ENCODE data around the gene ATMIN.
A peak's percentile ranks its signal among the peaks of the same experiment; 100 is the strongest.

ATMIN gene

DNA sequence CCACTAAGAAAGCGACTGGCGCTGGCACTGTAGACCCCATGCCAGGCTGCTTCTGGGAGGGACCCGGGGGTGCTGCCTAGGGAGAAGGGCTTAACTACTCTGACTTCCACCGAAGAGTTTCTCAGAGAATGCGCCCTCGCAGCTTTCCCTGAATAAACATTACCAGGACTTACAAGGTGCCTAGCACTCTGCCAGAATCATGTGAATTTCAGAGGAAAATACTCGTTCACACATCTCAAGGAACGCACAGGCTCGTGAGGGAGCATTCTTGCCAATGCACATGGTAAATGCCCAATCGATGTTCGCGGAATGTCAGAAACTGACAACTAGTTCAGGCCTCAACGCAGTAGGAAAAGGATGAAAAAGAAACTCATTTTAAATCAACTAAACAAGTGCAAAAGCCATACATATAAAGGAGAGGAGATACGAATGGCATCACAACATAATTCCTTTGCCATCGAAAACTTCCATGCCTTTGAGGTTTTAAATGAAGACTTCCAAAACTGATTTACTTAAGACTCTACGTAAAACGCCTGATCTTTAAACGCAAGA is 30.0 kb upstream of the ATMIN start:
- DNase-seq (ENCODE audit: low spot score): no peak

DNA sequence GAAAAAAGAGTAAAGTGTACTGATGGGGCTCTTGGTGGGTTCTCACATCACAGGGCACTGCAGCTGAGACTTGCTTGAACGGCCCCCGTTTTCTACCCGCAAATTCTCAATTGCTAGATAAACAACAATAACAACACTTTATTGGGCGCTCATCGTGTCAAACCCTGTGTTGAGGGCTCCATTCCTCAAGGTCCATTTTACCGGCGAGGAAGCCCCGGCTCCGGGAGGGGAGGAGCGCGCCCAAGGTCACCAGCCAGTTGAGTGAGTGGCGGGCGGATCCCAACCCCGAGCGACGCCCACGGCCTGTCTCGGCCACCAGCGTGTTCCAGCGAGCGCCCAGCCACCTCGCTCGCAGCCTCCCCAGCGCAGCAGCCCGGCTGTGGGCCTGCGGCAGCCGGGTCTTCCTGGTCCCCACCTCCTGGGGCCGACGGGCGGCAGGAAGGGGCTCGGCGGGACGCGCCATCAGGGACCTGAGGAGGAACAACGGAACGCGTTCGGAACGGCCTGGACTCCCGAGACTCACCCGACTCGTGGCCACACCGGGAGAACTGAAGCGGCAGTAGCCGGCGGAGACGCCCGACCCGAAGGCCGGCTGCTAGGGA is 29.3 kb upstream of the ATMIN start:
- no peak for DNase-seq (ENCODE audit: low spot score)

DNA sequence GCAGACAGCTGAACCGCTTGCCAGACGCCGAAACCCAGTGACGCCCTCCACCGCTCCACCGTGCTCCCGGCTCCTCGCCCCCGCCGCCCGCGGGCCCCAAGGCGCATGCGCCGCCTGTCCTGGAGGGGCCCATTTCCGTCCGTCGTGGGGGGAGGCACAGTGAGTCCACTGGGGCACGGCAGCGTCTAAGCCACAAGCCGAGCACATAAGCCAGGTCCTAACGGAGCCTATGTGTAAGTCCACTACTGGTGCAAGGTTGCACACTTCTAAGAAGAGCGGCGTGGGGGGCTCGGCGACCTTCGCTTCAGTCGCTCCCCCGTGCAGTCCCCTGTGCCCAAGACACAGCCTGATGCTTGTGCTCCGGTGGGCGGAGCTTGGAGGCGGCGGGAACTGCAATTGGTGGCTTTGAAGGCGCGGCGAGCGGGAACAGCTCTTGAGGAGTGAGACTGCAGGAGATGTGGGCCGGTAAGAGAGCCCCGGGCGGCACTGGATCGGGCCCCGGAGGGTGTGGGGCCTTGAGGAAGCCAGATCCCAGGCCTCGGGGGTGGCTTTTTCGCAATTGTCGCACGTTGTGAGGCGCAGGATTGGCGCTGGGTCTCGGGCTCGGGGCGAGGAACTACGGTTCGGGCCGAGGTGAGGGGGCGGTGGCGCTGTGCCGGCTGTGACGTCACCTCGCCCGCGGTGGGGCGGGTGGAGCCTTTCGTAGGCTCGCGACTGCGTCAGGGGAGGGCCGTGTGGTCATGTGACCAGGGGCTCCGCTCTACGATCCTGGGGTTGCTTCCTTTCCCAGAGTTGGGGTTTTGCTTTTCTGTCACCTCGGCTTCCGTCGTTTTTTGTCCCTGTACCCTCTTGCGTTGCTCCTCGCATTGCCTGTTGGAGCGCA is 28.6 kb upstream of the ATMIN start, which contains the start of the genes CENPN and CMC2:
TSS of gene CENPN (plus strand) at position 402 of the 883 bp plus-strand sequence. CDS start 4,726 bp downstream, outside the sequence.
TSS of gene CMC2 (minus strand) at position 73 of the 883 bp plus-strand sequence. CDS start 9,491 bp downstream, outside the sequence.
- DNase-seq (ENCODE audit: low spot score): peak; percentile 100

DNA sequence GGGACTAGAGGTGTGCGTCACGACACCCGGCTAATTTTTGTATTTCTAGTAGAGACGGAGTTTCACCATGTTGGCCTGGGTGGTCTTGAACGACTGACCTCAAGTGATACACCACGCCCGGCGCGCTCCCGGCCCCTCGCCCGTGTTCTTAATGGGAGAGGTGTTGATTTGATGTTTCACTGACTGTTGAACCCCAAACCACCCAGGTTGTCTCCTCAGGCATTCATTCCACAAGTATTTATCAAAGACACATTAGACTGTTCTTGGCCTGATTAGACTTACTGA is 27.2 kb upstream of the ATMIN start:
- DNase-seq (ENCODE audit: low spot score): no peak

DNA sequence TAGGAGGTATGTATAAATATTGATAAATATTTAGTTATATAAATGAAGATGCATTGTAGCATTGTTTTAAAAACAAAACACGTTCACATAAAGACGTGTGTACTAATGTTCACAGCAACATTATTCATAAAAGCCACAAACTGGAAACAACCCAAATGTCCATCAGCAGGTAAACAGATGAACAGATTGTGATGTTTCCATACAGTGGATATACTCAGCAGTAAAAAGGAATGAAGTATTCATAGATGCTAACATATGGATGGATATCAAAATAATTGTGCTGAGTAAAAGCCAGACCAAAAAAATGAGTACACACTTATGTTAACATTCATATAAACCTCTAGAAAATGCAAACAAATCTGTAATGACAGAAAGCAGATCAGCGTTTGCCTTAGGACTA is 22.7 kb upstream of the ATMIN start:
- no peak for DNase-seq (ENCODE audit: low spot score)

DNA sequence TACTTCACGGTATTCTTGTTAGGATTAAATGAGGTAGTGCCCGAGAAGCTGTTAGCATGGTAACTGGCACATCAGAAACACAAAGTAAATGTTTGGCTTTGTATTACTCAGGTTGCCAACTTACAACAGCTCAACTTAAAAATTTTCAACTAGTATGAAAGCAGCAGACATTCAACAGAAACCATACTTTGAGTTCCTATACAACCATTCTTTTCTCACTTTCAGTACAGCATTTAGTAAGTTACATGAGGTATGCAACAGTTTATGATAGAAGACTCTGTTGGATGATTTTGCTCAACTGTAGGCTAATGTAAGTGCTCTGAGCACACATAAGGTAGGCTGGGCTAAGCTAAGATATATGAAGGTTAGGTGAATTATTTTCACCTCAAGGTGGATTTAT is 21.0 kb upstream of the ATMIN start:
- DNase-seq (ENCODE audit: low spot score): no peak

DNA sequence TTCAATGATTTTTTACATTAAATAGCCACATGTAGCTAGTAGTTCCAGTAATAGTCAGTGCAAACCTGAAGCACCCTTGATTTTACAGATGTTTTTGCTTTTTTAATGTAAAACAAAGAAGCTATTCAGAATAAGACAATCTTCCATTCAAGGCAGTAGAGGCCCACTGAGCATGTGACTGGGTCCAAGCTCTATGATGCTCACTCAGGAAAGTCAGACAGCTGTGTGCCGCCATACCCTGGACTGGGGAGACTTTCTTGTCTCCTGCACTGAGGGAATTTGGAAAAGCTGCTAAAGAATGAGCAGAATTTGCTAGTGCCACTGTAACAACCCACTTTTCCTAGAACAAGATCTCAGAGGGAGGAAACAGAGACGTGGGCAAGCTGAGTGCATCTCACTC is 17.1 kb upstream of the ATMIN start:
- DNase-seq (ENCODE audit: low spot score): no peak

DNA sequence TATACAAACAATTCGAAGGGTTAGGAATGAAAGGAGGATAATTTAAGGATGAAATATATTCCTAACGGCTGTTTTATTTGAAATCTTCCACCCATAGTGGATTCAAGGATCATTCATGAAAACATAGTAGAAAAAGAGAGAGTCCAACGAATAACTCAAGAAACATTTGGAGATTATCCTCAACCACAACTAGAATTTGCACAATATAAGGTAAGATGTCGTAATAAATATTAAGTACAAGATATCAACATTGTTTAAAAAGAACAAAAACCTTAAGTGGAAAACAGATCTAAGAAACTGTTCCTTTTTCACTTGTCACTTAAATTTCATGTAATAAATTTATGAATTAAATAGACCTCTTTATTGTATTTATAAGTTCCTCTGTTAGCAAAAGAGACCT is 9.2 kb upstream of the ATMIN start:
- no peak for DNase-seq (ENCODE audit: low spot score)

DNA sequence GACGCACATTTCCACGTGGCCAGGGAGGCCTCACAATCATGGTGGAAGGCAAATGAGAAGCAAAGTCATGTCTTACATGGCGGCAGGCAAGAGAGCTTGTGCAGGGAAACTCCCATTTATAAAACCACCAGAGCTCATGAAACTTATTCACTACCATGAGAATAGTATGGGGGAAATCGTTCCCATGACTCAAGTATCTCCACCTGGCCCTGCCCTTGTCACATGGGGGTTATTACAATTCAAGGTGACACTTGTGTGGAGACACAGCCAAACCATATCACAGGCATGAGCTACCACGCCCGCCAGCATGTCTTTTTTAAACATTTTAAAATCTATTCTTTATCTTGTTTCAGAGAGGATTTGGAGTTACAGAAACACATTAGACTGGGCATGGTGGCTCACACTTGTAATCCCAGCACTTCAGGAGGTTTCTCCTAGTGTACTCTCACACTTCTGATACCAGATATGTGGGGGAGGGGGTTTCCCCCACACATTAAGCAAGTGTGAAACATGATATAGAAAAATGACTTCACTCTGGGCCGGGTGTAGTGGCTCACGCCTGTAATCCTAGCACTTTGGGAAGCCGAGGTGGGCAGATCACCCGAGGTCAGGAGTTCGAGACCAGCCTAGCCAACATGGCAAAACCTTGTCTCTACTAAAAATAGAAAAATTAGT is 5.6 kb upstream of the ATMIN start:
- no peak for DNase-seq (ENCODE audit: low spot score)

DNA sequence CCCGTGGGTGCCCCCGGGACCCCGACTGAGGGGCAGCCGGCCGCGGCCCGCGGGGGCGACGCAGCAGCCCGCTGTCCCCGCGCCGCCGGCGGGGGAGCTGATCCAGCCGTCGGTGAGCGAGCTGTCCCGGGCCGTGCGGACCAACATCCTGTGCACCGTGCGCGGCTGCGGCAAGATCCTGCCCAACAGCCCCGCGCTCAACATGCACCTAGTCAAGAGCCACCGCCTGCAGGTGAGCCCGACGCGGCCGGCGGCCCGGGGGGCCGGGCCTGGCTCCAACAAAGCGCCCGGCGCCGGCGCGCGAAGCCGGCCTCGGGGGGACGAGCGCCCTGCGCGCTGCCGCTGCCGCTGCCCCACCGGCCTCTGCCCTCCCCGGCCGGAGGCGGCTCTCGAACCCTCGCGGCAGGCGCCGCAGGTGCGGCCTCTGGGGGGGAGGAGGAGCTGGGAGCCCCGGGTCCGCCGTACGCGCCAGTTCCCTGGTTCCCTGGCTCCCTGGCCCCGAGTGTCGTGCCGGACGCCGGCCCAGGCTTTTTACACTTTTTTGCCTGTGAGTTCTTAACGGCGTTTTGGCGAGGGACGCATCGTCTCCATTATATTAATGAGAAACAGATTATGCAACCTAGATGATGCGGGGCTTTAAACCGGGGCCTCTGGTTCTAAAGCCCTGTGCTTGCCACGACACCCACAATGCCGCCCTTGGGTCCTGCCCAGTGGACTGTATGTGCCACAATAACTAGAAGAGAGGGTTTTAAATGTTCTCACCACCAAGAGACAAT is 521 bp downstream of the ATMIN start:
- no peak for DNase-seq (ENCODE audit: low spot score)

DNA sequence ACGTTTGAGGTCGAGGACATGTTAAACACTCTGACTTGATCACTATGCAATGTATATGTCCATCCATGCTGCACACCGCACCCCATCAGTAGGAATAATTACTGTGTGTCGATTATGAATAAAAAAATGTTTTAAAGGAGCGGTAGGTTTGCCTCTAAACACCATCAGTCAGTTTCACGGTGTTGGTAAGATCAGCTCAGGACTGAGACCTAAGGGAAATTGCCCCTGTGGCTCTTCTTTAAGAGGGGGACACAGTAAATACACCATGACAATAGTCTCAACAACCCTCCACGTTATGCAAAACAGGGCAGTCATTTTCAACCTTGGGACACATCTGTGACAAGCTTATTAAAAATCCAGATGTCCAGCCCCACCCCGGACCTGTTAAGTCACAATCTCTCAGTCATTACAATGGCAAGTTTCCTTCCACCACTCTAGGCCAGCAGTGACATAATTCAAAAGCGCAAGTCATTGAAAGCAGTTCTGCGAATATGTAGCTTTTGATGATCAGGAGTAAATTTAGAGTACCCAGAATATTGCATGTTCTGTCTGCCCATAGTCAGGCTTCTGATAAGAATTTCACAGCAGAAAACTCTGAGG is 1.2 kb downstream of the ATMIN start:
- DNase-seq (ENCODE audit: low spot score): no peak

DNA sequence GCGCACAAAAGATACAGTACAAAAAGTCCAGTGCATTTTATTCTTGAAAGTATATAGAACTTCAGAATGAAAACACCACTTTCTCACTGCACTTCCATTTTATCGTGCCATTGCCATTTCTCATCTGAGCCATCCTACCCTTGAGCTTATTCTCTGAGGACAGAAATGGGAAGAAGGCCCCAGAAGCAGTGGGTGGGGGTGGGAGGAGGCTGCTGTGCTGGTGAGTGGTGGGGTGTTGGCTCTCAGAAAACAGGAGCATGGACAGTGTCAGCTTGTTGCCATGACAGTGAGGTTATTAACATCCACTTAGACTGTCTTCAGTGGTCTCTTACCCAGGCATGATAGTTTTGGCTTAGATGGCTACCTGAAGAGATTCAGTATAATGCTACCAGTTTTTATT is 4.5 kb downstream of the ATMIN start:
- no peak for DNase-seq (ENCODE audit: low spot score)

DNA sequence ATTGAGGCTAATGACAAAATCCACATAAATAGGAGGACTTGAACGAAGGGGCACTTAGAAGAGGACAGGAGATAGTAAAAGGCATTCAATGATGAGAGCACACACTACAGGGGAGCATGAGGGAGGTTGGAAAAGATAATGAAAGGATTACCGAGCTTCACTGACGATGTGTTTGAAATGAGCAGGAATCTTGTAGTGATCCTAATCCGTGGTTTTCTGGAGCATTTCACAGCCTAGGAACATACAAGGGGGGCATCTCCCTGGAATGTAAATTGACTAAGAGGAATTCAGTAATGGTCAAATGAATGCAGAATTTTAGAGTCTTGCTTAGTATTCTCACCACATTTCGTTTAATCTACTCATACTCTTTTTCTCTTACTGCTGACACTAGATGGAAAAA is 5.2 kb downstream of the ATMIN start:
- no peak for DNase-seq (ENCODE audit: low spot score)

DNA sequence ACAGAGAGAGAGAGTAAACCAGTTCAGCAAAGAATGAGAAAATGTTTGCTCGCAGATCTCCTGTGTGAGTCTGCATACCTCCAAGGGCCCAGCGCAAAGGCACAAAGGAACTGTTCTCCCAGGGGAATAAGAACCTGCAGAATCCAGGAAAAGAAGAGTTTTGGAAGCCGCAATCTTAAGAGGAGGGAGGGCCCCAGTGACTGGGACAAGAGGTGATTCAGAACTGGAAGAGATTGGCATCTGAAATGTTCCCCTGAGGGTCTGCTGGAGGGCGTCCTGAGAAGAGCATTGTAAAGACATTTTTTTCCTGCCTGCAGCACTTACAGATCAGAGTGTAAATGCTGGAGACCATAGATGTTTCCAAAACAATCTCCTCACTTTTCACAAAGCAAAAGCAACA is 6.1 kb downstream of the ATMIN start:
- DNase-seq (ENCODE audit: low spot score): no peak

DNA sequence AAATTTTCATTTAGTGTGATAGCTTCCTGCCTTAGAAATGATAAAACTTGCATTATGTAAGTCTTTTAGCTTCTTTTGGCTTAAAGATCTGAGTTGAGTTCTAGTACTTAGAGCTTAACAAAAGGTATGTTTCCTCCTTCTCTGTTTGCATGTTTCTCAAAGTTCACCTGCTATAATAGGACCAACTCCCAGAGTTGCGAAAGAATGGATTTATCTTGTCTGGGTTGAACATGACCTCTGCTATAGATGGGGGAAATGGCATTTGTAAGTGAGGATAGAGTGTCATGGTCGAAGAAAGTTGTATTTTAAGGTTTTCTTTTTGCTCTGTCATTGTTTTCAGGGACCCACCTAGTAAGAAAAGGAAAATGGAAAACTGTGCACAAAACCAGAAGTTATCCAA is 7.2 kb downstream of the ATMIN start:
- no peak for DNase-seq (ENCODE audit: low spot score)

DNA sequence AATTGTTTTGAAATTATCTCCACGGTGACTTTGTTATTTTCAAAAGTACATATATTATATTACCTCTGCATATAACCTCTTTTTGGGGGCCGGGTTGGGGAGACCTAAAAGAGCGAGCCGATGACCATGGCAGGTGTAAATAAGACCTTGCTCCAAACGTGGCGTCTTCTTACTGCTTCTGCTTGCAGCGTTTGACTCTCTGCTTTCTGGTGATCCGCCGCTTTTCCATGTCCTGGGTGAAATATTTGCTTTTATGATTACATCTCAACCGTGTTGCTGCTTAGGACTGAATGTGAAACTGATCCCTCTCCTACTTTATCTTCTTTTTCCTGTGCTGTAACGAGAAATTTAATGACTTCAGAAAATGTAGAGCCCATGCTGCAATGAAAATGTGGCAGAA is 18.1 kb downstream of the ATMIN start:
- DNase-seq (ENCODE audit: low spot score): no peak

DNA sequence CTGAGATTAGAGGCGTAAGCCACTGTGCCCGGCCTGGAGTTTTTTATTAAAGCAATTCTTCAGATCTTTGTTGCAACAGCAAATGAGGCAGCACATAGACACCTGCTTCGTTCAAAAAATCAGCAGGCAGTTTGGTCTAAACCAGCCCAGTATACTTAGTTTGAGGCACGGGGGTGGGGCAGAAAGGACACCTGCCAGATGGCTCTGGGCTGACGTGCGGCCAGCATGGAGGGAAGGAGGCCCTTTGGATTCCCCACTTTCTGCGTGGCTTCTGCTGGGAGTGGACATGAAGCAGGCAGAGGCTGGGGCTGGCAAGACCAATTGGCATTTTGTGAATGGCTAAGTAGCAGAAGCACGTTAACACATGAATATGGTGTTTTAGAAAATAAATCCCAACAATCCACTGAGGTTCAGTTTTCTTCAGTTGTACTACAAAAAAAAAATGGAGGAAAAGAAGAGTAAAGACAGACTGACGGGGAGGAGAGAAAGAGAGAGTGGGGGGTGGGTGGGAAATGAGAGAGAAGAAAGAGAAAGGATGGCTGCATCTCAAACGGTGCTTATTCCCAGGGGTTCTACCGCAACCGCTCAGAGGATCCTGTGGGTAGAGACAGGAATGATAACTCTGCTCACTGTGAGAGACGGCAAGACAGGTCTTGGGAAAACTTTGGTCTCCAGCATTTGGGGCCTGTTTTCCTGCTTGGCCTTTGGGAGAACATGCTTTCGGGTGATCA is 25.1 kb downstream of the ATMIN start:
- no peak for DNase-seq (ENCODE audit: low spot score)

DNA sequence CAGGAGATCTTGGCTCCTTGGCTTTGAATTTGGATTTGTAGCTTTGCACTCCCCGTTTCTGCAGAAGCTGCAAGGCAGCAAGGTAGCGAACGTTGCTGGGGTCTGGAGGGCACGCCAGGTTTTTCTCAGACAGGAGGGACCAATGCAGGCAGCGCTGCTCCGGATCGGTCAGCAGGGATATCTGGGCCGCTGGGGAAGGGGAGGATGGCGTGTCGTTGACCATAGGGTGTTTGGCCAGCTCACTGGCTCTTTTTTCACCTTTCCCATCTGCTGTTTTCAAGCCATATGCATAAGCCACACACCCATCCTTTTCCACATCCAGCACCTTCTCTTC is 25.6 kb downstream of the ATMIN start:
- DNase-seq (ENCODE audit: low spot score): no peak

DNA sequence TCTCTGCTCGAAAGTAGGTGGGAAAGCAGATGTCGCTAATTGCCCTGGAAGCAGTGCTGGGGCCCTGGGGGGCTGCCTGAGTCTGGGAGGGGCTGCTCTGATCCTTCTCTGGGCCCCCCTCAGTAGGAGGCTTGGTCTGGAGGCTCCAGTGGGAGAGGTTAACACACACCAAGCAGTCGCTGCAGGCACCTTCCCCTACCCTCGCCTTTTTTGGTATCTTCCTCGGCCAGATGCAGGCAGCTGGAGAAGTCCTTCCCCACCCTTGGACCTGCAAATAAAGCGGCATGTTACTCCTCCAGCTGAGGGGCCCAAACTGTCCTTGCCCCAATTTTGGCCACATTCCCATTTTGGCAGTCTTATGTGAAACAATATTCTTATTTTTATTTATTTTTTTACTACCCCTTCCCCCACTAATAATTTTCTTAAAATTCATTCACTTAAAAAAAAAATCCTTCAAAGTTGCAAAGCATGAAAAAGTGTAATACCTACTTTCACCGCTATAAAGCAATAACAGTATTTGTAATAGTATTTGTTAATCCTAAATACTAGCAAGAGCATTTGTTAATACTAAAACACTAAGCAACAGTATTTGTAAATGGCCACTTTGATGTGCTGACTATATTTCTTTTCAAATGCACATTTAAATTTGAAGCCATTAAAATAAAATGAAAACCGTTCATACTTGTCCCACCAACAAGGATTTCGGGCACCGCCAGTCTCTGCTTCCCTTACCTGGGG is 26.4 kb downstream of the ATMIN start:
- no peak for DNase-seq (ENCODE audit: low spot score)

DNA sequence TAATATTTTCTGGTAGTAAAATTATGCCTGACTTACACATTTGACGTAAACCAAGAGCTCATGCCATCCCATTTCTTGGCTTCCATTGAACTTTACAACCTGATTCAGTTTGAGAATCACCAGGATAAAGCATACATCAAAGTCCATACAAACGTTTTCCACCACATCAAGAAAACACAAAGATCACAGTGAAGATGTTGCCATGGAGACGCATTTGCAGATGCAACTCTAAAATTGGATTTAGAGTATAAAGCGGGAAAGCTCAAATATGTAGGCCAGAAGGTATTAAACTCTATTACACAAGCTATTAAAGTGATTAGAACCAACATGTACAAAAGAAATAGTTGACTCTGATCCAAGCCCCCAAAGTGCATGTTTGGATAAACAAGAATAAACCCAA is 31.0 kb downstream of the ATMIN start:
- DNase-seq (ENCODE audit: low spot score): no peak
